IMR-90 (cell line): ENCODE measurements around the gene PSMB3. TPM values are rescaled to one million over a fixed set of nuclear protein-coding genes. Genes with fewer than 3 reads are reported as not detected.

ENCODE experiments used
- ATAC-seq: fragments of 200-7000 bp; cut with Tn5 transposase; 2 replicates; pipeline ENCODE4 v1.9.1; 2020; ENCODE audit warnings: low read depth, mild to moderate bottlenecking, moderate library complexity
- BruUV-seq: library from RNA; stranded (reverse); fragments of 400-500 nt; replicated peaks from 2 replicates; lab custom pipeline; 2021; lab: Mats Ljungman, UMichigan
- CTCF ChIA-PET: fragments of 300-600 bp; formaldehyde crosslinking; extraction: SDS; loops from one replicate; lab custom pipeline; 2021; ENCODE audit warnings: antibody characterized with exemption; lab: Yijun Ruan, JAX
- POLR2A ChIA-PET: fragments of 300-600 bp; sonication (Branson Sonifier 250); formaldehyde crosslinking; loops from one replicate; lab custom pipeline; 2022; ENCODE audit warnings: antibody characterized with exemption; ENCODE audit not compliant: unreplicated experiment; lab: Charles Lee
- DNase-seq: peaks from one replicate; pipeline ENCODE4 v3.0.0; 2013
- H2AFZ ChIP-seq: replicated peaks from 2 replicates; pipeline ENCODE3; 2013; ENCODE audit warnings: low read length, mild to moderate bottlenecking; ENCODE audit not compliant: poor library complexity
- H2AK5ac ChIP-seq: 2 replicates; pipeline ENCODE4 v1.6.1; 2013; ENCODE audit warnings: low read depth, low read length, inconsistent platforms
- H2AK9ac ChIP-seq: replicated peaks from 2 replicates; pipeline ENCODE3; 2013; ENCODE audit warnings: mild to moderate bottlenecking, low read depth, low read length, moderate library complexity; ENCODE audit not compliant: poor library complexity
- H2BK120ac ChIP-seq: 2 replicates; pipeline ENCODE4 v1.6.1; 2013; ENCODE audit warnings: low read depth, low read length, inconsistent platforms
- H2BK15ac ChIP-seq: 3 replicates; pipeline ENCODE4 v1.6.1; 2013; ENCODE audit warnings: low read depth, low read length, inconsistent platforms
- H2BK20ac ChIP-seq: 2 replicates; pipeline ENCODE4 v1.6.1; 2013; ENCODE audit warnings: low read depth, mild to moderate bottlenecking, inconsistent platforms, low read length, moderate library complexity
- H2BK5ac ChIP-seq: 2 replicates; pipeline ENCODE4 v1.6.1; 2013; ENCODE audit warnings: mild to moderate bottlenecking, low read depth, low read length, inconsistent platforms; ENCODE audit not compliant: poor library complexity, severe bottlenecking
- H3K14ac ChIP-seq: replicated peaks from 2 replicates; pipeline ENCODE4 v1.6.1; 2013; ENCODE audit warnings: low read depth, low read length, inconsistent platforms
- H3K18ac ChIP-seq: 2 replicates; pipeline ENCODE4 v1.6.1; 2013; ENCODE audit warnings: low read depth, low read length, control low read depth
- H3K23ac ChIP-seq: 2 replicates; pipeline ENCODE4 v1.6.1; 2013; ENCODE audit warnings: low read depth, low read length, inconsistent platforms
- H3K27ac ChIP-seq: 2 replicates; pipeline ENCODE4 v1.5.1; 2013; ENCODE audit warnings: mild to moderate bottlenecking, control low read depth, low read length; ENCODE audit not compliant: insufficient read depth
- H3K27me3 ChIP-seq: 2 replicates; pipeline ENCODE4 v1.6.1; 2013; ENCODE audit warnings: low read length; ENCODE audit not compliant: control insufficient read depth, insufficient read depth
- H3K36me3 ChIP-seq: 2 replicates; pipeline ENCODE4 v1.6.1; 2013; ENCODE audit warnings: low read length, mixed read lengths; ENCODE audit not compliant: control insufficient read depth, insufficient read depth
- H3K4ac ChIP-seq: 2 replicates; pipeline ENCODE4 v1.6.1; 2013; ENCODE audit warnings: low read depth, low read length, inconsistent platforms
- H3K4me1 ChIP-seq: 2 replicates; pipeline ENCODE4 v1.6.1; 2013; ENCODE audit warnings: low read length, mixed read lengths; ENCODE audit not compliant: control insufficient read depth, insufficient read depth
- H3K4me2 ChIP-seq: 2 replicates; pipeline ENCODE4 v1.6.1; 2013; ENCODE audit warnings: low read depth, mild to moderate bottlenecking, control low read depth, low read length, moderate library complexity
- H3K4me3 ChIP-seq: 2 replicates; pipeline ENCODE4 v1.5.1; 2013; ENCODE audit warnings: low read depth, mild to moderate bottlenecking, control low read depth, low read length, moderate library complexity; ENCODE audit not compliant: insufficient read depth
- H3K56ac ChIP-seq: 2 replicates; pipeline ENCODE4 v1.6.1; 2013; ENCODE audit warnings: low read length, inconsistent platforms; ENCODE audit not compliant: insufficient read depth; ENCODE audit errors: extremely low read depth
- H3K79me1 ChIP-seq, 2 experiments: 2 replicates each; pipeline ENCODE4 v1.6.1; 2013; ENCODE audit warnings: low read length in 2 of 2, inconsistent platforms in 1 of 2, low read depth in 1 of 2
- H3K9ac ChIP-seq: 2 replicates; pipeline ENCODE4 v1.6.1; 2013; ENCODE audit warnings: low read depth, low read length, control low read depth
- H3K9me1 ChIP-seq: 2 replicates; pipeline ENCODE4 v1.6.1; 2013; ENCODE audit warnings: low read length, inconsistent platforms; ENCODE audit not compliant: insufficient read depth
- H3K9me3 ChIP-seq: 2 replicates; pipeline ENCODE4 v1.6.1; 2013; ENCODE audit warnings: low read length; ENCODE audit not compliant: control insufficient read depth, insufficient read depth
- H4K20me1 ChIP-seq: 2 replicates; pipeline ENCODE4 v1.6.1; 2013; ENCODE audit warnings: low read length, inconsistent platforms; ENCODE audit not compliant: insufficient read depth
- H4K5ac ChIP-seq: 2 replicates; pipeline ENCODE4 v1.6.1; 2013; ENCODE audit warnings: mild to moderate bottlenecking, low read depth, low read length, control low read depth
- H4K8ac ChIP-seq, 2 experiments: 2 replicates each; pipeline ENCODE4 v1.6.1; 2013; ENCODE audit warnings: low read depth in 2 of 2, low read length in 2 of 2, control low read depth in 1 of 2, inconsistent platforms in 1 of 2
- H4K91ac ChIP-seq: 2 replicates; pipeline ENCODE4 v1.6.1; 2013; ENCODE audit warnings: low read depth, low read length, inconsistent platforms; ENCODE audit not compliant: insufficient read depth
- BHLHE40 ChIP-seq: fragments of 150-350 bp; IDR thresholded peaks from 2 replicates; pipeline ENCODE4 v1.6.1; 2016; ENCODE audit warnings: mild to moderate bottlenecking, low read depth, low read length
- CHD1 ChIP-seq: IDR thresholded peaks from 2 replicates; pipeline ENCODE4 v1.6.1; 2012; ENCODE audit warnings: low read depth, low read length, improper control_type of control experiment
- CTCF ChIP-seq: conservative IDR thresholded peaks from 2 replicates; pipeline ENCODE4 v1.5.1; 2012; ENCODE audit warnings: mild to moderate bottlenecking, low read depth, low read length, improper control_type of control experiment
- FOS ChIP-seq: fragments of 150-350 bp; IDR thresholded peaks from 2 replicates; pipeline ENCODE4 v1.6.1; 2016; ENCODE audit warnings: low read depth, low read length
- MAFK ChIP-seq: IDR thresholded peaks from 2 replicates; pipeline ENCODE4 v1.6.1; 2012; ENCODE audit warnings: low read depth, low read length, improper control_type of control experiment
- MAZ ChIP-seq: IDR thresholded peaks from 2 replicates; pipeline ENCODE4 v1.6.1; 2012; ENCODE audit warnings: low read depth, mild to moderate bottlenecking, low read length, improper control_type of control experiment, moderate library complexity, borderline replicate concordance
- MXI1 ChIP-seq: IDR thresholded peaks from 2 replicates; pipeline ENCODE4 v1.6.1; 2012; ENCODE audit warnings: low read depth, mild to moderate bottlenecking, low read length, moderate library complexity, borderline replicate concordance
- NFE2L2 ChIP-seq: fragments of 150-350 bp; IDR thresholded peaks from 2 replicates; pipeline ENCODE4 v1.6.1; 2016; ENCODE audit warnings: low read depth, mild to moderate bottlenecking, low read length
- POLR2A ChIP-seq: IDR thresholded peaks from 2 replicates; pipeline ENCODE4 v1.6.1; 2012; ENCODE audit warnings: mild to moderate bottlenecking, low read depth, low read length
- RCOR1 ChIP-seq: IDR thresholded peaks from 2 replicates; pipeline ENCODE4 v1.6.1; 2012; ENCODE audit warnings: mild to moderate bottlenecking, low read length, improper control_type of control experiment; ENCODE audit not compliant: insufficient replicate concordance
- RFX5 ChIP-seq: IDR thresholded peaks from 2 replicates; pipeline ENCODE4 v1.8.0; 2012; ENCODE audit warnings: low read depth, mild to moderate bottlenecking, low read length, moderate library complexity
- SMC3 ChIP-seq: fragments of 150-350 bp; IDR thresholded peaks from 2 replicates; pipeline ENCODE4 v1.6.1; 2016; ENCODE audit warnings: low read depth, mild to moderate bottlenecking, antibody characterized with exemption, low read length, moderate library complexity
- WGBS, 2 experiments: methylation state at CpG; one replicate each; pipeline versions ENCODE4 v1.1.5 to v1.1.7; 2013; ENCODE audit warnings: missing lambda C conversion rate in 2 of 2; ENCODE audit not compliant: insufficient read length in 1 of 2; ENCODE audit errors: extremely low coverage in 2 of 2; 5-methylcytosine and 5-hydroxymethylcytosine counted together
- dilution Hi-C: fragments of 300-500 bp; cut with HindIII; formaldehyde crosslinking; loops from one replicate; pipeline ENCODE4 v1.14.3; 2018; ENCODE audit warnings: low sequenced_read_pairs; ENCODE audit not compliant: unreplicated experiment
- in situ Hi-C: fragments of 300-500 bp; cut with MboI; formaldehyde crosslinking; loops from 3 replicates; pipeline ENCODE4 v1.14.3; 2019; ENCODE audit warnings: low sequenced_read_pairs, inconsistent platforms, mixed read lengths
- intact Hi-C: fragments of 100-400 bp; cut with micrococcal nuclease; formaldehyde crosslinking; loops from 2 replicates; pipeline ENCODE4 v1.10.0; 2022
- polyA plus RNA-seq, 3 experiments: library from polyadenylated mRNA; depleted of rRNA; stranded (reverse); fragments of >200 nt; gene quantifications; 2 replicates each; pipeline ENCODE4 v1.2.3, GENCODE V29; 2012; ENCODE audit warnings: low replicate concordance in 1 of 3
- total RNA-seq: library from RNA; depleted of rRNA; stranded (reverse); fragments of >200 nt; gene quantifications from 2 replicates; pipeline ENCODE4 v1.2.3, GENCODE V29; 2012
- TF ChIP-seq, protein P1 (sequence below): fragments of 150-350 bp; IDR thresholded peaks from 2 replicates; pipeline ENCODE4 v1.6.1; 2016; ENCODE audit warnings: low read depth, mild to moderate bottlenecking, low read length, moderate library complexity, borderline replicate concordance

The PSMB3 gene
- total and polyA plus RNA-seq, 2 of the 4 experiments (the other 2 are of a cell fraction), result 480 to 828 TPM

- H2AK5ac ChIP-seq, result peak within 1 kb of the TSS; percentile 83
- H3K27ac ChIP-seq, result peak within 1 kb of the TSS; percentile 93
- peak within 1 kb of the TSS; percentile 92 for H3K23ac ChIP-seq
- peak within 1 kb of the TSS; percentile 99 for H2AK9ac ChIP-seq
- intact Hi-C loops (loop anchor here (1.0 to 5.0 kb wide), 2 partner anchors 26 to 443 kb away; partner anchors contain the start of gene CWC25), dilution Hi-C loops (no loop called here), in situ Hi-C loops (no loop called here)
- no peaks in the 10 kb centered on the region for H3K27me3 ChIP-seq
- H3K4ac ChIP-seq, result peak within 1 kb of the TSS; percentile 91
- TF ChIP-seq NFE2L2, result 0 out of 2 replicates have a peak, but pooled peaks have one; percentile 4
- peak; percentile 84 for TF ChIP-seq POLR2A
- no peak for TF ChIP-seq RFX5
- TF ChIP-seq MXI1, result peak; percentile 82
- TF ChIP-seq RCOR1, result peak; percentile 72
- no peak for TF ChIP-seq CTCF
- TF ChIP-seq, protein P1, sequence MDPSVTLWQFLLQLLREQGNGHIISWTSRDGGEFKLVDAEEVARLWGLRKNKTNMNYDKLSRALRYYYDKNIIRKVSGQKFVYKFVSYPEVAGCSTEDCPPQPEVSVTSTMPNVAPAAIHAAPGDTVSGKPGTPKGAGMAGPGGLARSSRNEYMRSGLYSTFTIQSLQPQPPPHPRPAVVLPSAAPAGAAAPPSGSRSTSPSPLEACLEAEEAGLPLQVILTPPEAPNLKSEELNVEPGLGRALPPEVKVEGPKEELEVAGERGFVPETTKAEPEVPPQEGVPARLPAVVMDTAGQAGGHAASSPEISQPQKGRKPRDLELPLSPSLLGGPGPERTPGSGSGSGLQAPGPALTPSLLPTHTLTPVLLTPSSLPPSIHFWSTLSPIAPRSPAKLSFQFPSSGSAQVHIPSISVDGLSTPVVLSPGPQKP, result no peak
- no peak for TF ChIP-seq FOS
- peak; percentile 99; the same call in 1 of the 2 replicates for TF ChIP-seq CHD1
- TF ChIP-seq SMC3, result no peak; the same call in 1 of the 2 replicates
- TF ChIP-seq MAZ, result peak; percentile 96
- TF ChIP-seq MAFK, result no peak
- TF ChIP-seq BHLHE40, result peak; percentile 97
- ChIA-PET POLR2A (no interaction called here), CTCF (no interaction called here)
- peak within 1 kb of the TSS; percentile 35 for H4K5ac ChIP-seq
- H2BK120ac ChIP-seq, result peak within 1 kb of the TSS; percentile 71; the same call in 1 of the 2 replicates
- peak within 1 kb of the TSS; percentile 73 for H3K56ac ChIP-seq
- peaks cover 13% of the 10 kb centered on the region for H3K4me1 ChIP-seq
- peak; percentile 98 for DNase-seq
- H3K4me2 ChIP-seq, result peak within 1 kb of the TSS; percentile 98
- H2AFZ ChIP-seq, result peak within 1 kb of the TSS; percentile 97
- BruUV-seq, result no TSS peak
- WGBS, 2 experiments, result 2% methylated on average over 26 of the region's 76 CpGs; no CpG with 5 or more reads in 1 of the 2 experiments
- H2BK5ac ChIP-seq, result peak within 1 kb of the TSS; percentile 91
- peak within 1 kb of the TSS; percentile 73 for H3K9ac ChIP-seq
- H2BK15ac ChIP-seq, result peak within 1 kb of the TSS; percentile 36; the same call in 1 of the 3 replicates
- H3K9me3 ChIP-seq, result no peaks in the 10 kb centered on the region
- peaks cover 36% of the 10 kb centered on the region for H4K20me1 ChIP-seq
- peaks cover 6 to 43% of the 10 kb centered on the region in 2 experiments; a peak in 3 of 4 replicates for H3K79me1 ChIP-seq
- peak within 1 kb of the TSS; percentile 91 for H4K91ac ChIP-seq
- H3K9me1 ChIP-seq, result peaks cover 23% of the 10 kb centered on the region
- peak within 1 kb of the TSS; percentile 58 for H3K18ac ChIP-seq
- ATAC-seq, result peak; percentile 94
- no peak within 1 kb of the TSS for H2BK20ac ChIP-seq
- H3K36me3 ChIP-seq, result peaks cover 26% of the 10 kb centered on the region
- peak within 1 kb of the TSS; percentile 52 to 93 for H4K8ac ChIP-seq
- peak within 1 kb of the TSS; percentile 84 for H3K14ac ChIP-seq
- peak within 1 kb of the TSS; percentile 61 for H3K4me3 ChIP-seq
These were observed 47.1 kb downstream of the PSMB3 start, which contains the start of gene PIP4K2B for GRCh38 chr17:38799501-38800236. Gene PIP4K2B, minus strand, starts transcription at chr17:38799556. Its CDS starts 132 bp downstream, at chr17:38799424.
